Measurements from ENCODE around the gene PDZK1.
A peak's percentile ranks its signal among the peaks of the same experiment; 100 is the strongest.

PDZK1 gene

DNA sequence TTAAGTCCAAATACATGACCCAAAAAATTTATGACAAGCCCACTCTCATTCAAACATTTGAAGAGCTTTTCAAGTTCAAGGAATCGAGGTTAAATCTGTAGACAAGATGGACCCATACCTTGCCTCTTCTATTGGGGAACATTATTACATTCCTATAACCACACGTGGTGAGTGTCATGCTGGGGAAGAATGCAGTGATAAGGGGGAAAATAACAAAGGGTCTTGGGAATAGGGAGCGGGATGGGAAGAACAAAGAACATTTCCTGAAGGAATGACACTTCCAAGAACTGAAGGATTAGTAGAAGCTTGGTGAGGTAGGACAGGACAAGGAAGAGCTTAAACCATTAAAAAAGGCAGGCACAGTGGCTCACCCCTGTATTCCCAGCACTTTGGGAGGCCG is 18.8 kb downstream of the PDZK1 start:
- TF ChIP-seq CEBPB (IDR thresholded peaks at IDR 0.05) (no peak), TCF12 (IDR thresholded peaks at IDR 0.05; ENCODE audit: low read depth) (no peak), YY1 (IDR thresholded peaks at IDR 0.05; ENCODE audit: low read depth) (no peak)
- TF ChIP-seq, protein P1, sequence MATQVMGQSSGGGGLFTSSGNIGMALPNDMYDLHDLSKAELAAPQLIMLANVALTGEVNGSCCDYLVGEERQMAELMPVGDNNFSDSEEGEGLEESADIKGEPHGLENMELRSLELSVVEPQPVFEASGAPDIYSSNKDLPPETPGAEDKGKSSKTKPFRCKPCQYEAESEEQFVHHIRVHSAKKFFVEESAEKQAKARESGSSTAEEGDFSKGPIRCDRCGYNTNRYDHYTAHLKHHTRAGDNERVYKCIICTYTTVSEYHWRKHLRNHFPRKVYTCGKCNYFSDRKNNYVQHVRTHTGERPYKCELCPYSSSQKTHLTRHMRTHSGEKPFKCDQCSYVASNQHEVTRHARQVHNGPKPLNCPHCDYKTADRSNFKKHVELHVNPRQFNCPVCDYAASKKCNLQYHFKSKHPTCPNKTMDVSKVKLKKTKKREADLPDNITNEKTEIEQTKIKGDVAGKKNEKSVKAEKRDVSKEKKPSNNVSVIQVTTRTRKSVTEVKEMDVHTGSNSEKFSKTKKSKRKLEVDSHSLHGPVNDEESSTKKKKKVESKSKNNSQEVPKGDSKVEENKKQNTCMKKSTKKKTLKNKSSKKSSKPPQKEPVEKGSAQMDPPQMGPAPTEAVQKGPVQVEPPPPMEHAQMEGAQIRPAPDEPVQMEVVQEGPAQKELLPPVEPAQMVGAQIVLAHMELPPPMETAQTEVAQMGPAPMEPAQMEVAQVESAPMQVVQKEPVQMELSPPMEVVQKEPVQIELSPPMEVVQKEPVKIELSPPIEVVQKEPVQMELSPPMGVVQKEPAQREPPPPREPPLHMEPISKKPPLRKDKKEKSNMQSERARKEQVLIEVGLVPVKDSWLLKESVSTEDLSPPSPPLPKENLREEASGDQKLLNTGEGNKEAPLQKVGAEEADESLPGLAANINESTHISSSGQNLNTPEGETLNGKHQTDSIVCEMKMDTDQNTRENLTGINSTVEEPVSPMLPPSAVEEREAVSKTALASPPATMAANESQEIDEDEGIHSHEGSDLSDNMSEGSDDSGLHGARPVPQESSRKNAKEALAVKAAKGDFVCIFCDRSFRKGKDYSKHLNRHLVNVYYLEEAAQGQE (IDR thresholded peaks at IDR 0.05; ENCODE audit: low read depth) = no peak
- TF ChIP-seq, protein P2, sequence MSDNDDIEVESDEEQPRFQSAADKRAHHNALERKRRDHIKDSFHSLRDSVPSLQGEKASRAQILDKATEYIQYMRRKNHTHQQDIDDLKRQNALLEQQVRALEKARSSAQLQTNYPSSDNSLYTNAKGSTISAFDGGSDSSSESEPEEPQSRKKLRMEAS (IDR thresholded peaks at IDR 0.05) = no peak
- TF ChIP-seq, protein P3, sequence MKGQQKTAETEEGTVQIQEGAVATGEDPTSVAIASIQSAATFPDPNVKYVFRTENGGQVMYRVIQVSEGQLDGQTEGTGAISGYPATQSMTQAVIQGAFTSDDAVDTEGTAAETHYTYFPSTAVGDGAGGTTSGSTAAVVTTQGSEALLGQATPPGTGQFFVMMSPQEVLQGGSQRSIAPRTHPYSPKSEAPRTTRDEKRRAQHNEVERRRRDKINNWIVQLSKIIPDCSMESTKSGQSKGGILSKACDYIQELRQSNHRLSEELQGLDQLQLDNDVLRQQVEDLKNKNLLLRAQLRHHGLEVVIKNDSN (IDR thresholded peaks at IDR 0.05) = no peak

DNA sequence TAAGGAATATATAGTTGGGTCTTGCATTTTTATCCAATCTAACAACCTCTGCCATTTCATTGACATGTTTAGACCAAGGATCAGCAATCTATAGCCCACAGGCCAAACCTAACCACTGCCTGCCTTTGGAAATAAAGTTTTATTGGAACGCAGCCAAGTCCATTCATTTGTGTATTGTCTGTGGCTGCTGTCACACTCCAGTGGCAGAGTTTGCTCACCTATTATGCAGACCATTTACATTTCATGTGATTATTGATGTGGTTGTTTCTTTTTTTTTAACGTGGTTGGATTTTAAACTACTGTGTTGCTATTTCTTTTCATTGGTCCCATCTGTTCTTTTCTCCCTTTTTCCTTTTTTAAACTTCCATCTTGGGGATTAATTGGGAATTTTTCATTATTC is 44.7 kb downstream of the PDZK1 start:
- peak; percentile 71 for TF ChIP-seq NFIC (IDR thresholded peaks at IDR 0.05)
